HG02852 (cell line): ENCODE measurements around the gene CD226.

Experiments used
- ATAC-seq: cut with Tn5 transposase; IDR thresholded peaks from one replicate; pipeline ENCODE4 v1.9.1; 2021; ENCODE audit warnings: mild to moderate bottlenecking, moderate library complexity; ENCODE audit not compliant: unreplicated experiment

Gene CD226

GRCh38 chr18:69820538-69820937 is 127.1 kb downstream of the CD226 start:
- ATAC-seq, result no peak

- ATAC-seq, result no peak
Observed at GRCh38 chr18:69819460-69819859, 128.2 kb downstream of the CD226 start.

GRCh38 chr18:69817335-69817940 is 130.2 kb downstream of the CD226 start:
- no peak for ATAC-seq

- no peak for ATAC-seq
Observed at GRCh38 chr18:69814861-69815385, 132.8 kb downstream of the CD226 start.

GRCh38 chr18:69813559-69813958 is 134.1 kb downstream of the CD226 start:
- no peak for ATAC-seq

- no peak for ATAC-seq
Observed at GRCh38 chr18:69808399-69808798, 139.3 kb downstream of the CD226 start.

GRCh38 chr18:69804776-69805501 is 142.7 kb downstream of the CD226 start:
- ATAC-seq, result no peak
